ENCODE measurements around the gene UBA1.
A peak's percentile ranks its signal among the peaks of the same experiment; 100 is the strongest.

UBA1 gene

GRCh38 chrX:47224896-47225290 lies 31.3 kb downstream of the UBA1 start:
- no peak for DNase-seq (ENCODE audit: insufficient read length, low spot score)
- FAIRE-seq = no peak
- no peak for TF ChIP-seq POLR2A (IDR thresholded peaks at IDR 0.05; ENCODE audit: low read depth, low read length)
- no peak for TF ChIP-seq PAX5 (IDR thresholded peaks at IDR 0.05; ENCODE audit: insufficient read depth, low read length, severe bottlenecking)
- TF ChIP-seq POU2F2 (IDR thresholded peaks at IDR 0.05; ENCODE audit: low read depth, low read length) = no peak
- no peak for TF ChIP-seq POLR2AphosphoS5 (IDR thresholded peaks at IDR 0.05; ENCODE audit: low read depth, low read length)
- TF ChIP-seq TAF1 (IDR thresholded peaks at IDR 0.05; ENCODE audit: low read depth, low read length) = no peak
- no peak for TF ChIP-seq SPI1 (IDR thresholded peaks at IDR 0.05; ENCODE audit: low read depth, low read length)

DNA sequence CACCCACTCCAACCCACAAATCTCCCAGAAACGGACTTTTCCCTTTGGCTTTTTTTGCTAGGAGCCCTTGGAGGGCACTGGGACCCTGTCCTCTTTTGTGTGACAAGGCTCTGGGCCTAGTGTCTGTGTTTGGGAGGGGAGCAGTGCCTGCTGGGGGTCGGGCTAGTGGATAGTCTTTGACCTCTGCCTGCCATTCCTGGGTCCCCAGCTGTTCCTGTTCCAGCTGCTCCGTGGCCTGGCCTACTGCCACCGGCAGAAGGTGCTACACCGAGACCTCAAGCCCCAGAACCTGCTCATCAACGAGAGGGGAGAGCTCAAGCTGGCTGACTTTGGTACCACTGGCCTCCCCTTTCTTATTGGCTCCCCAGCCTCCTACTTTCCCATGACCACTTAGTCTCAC lies 32.4 kb downstream of the UBA1 start:
- no peak for FAIRE-seq

DNA sequence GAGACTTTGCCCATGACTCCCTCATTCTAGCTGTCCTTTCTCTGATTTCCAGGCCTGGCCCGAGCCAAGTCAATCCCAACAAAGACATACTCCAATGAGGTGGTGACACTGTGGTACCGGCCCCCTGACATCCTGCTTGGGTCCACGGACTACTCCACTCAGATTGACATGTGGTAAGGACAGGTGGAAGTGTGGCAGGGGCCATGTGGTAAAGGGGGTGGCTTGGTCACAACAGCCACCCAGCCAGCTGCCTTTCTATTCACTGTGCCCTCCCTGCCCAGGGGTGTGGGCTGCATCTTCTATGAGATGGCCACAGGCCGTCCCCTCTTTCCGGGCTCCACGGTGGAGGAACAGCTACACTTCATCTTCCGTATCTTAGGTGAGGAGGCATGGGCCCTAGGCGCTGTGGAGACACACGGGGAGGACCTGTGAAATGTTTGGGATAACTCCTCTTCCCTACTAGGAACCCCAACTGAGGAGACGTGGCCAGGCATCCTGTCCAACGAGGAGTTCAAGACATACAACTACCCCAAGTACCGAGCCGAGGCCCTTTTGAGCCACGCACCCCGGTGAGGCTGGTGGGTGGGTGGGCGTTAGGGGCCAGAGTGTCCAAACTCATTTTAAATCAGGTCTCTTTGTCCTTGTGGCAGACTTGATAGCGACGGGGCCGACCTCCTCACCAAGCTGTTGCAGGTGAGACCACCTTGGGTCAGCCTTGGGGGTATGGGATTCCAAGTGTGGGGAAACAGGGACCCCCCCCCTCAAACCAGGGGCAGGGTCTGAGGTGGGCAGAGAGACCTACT lies 33.1 kb downstream of the UBA1 start:
- DNase-seq (ENCODE audit: insufficient read length, low spot score) (no peak), FAIRE-seq (no peak)
- no peak for TF ChIP-seq POLR2A (IDR thresholded peaks at IDR 0.05; ENCODE audit: low read depth, low read length)
- no peak for TF ChIP-seq PAX5 (IDR thresholded peaks at IDR 0.05; ENCODE audit: insufficient read depth, low read length, severe bottlenecking)
- no peak for TF ChIP-seq POU2F2 (IDR thresholded peaks at IDR 0.05; ENCODE audit: low read depth, low read length)

More for the DNA sequence above, 32.4 kb downstream of the UBA1 start:
- no peak for DNase-seq (ENCODE audit: insufficient read length, low spot score)
- TF ChIP-seq POLR2AphosphoS5 (IDR thresholded peaks at IDR 0.05; ENCODE audit: low read depth, low read length) (no peak), POU2F2 (IDR thresholded peaks at IDR 0.05; ENCODE audit: low read depth, low read length) (no peak), SPI1 (IDR thresholded peaks at IDR 0.05; ENCODE audit: low read depth, low read length) (no peak), TAF1 (IDR thresholded peaks at IDR 0.05; ENCODE audit: low read depth, low read length) (no peak), PAX5 (IDR thresholded peaks at IDR 0.05; ENCODE audit: insufficient read depth, low read length, severe bottlenecking) (no peak), POLR2A (IDR thresholded peaks at IDR 0.05; ENCODE audit: low read depth, low read length) (no peak)

DNA sequence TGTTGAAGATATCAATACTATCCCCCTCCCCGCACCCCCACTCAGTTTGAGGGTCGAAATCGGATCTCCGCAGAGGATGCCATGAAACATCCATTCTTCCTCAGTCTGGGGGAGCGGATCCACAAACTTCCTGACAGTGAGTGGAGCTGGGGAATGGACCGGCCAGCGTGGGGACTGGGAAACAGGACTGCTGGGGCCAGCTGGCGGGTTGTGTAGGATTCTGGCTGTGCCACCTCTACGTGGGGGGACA lies 33.6 kb downstream of the UBA1 start:
- TF ChIP-seq SPI1 (IDR thresholded peaks at IDR 0.05; ENCODE audit: low read depth, low read length) (no peak), TAF1 (IDR thresholded peaks at IDR 0.05; ENCODE audit: low read depth, low read length) (no peak), POU2F2 (IDR thresholded peaks at IDR 0.05; ENCODE audit: low read depth, low read length) (no peak), POLR2AphosphoS5 (IDR thresholded peaks at IDR 0.05; ENCODE audit: low read depth, low read length) (no peak), POLR2A (IDR thresholded peaks at IDR 0.05; ENCODE audit: low read depth, low read length) (no peak), PAX5 (IDR thresholded peaks at IDR 0.05; ENCODE audit: insufficient read depth, low read length, severe bottlenecking) (no peak)
- DNase-seq (ENCODE audit: insufficient read length, low spot score) = no peak
- no peak for FAIRE-seq

DNA sequence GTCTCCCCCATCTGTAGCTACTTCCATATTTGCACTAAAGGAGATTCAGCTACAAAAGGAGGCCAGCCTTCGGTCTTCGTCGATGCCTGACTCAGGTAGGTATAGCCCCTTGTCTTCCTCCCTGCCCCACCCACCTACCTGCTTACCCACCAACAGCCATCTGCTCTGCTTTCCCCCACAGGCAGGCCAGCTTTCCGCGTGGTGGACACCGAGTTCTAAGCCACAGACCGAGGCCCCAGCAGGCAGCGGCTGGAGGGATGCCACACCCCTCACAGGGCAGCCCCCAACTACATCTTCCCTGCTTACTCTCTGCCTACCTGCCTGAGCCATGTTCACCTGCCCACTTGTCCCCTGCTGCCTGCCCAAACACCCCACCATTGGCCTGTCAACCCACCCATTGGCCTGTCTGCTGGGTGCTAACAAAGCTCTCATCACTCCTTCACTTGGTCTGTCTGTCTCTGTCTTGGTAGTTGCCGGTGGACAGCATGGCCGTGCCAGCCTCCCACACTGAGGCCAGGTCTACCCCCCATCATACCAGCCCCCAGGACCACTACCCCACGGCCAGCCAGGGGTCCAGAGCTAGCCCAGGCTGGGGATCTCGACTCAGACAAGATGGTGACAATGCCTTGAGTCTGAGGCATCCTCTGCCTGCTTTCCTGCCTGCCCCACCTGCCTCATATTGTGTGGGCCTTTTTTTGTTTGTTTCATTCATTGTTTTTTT lies 35.1 kb downstream of the UBA1 start:
- DNase-seq (ENCODE audit: insufficient read length, low spot score) = no peak
- no peak for TF ChIP-seq SPI1 (IDR thresholded peaks at IDR 0.05; ENCODE audit: low read depth, low read length)
- no peak for TF ChIP-seq POLR2AphosphoS5 (IDR thresholded peaks at IDR 0.05; ENCODE audit: low read depth, low read length)
- no peak for TF ChIP-seq POLR2A (IDR thresholded peaks at IDR 0.05; ENCODE audit: low read depth, low read length)
- no peak for TF ChIP-seq TAF1 (IDR thresholded peaks at IDR 0.05; ENCODE audit: low read depth, low read length)
- no peak for TF ChIP-seq PAX5 (IDR thresholded peaks at IDR 0.05; ENCODE audit: insufficient read depth, low read length, severe bottlenecking)
- TF ChIP-seq POU2F2 (IDR thresholded peaks at IDR 0.05; ENCODE audit: low read depth, low read length) = no peak

GRCh38 chrX:47229427-47229826 lies 35.8 kb downstream of the UBA1 start:
- TF ChIP-seq SPI1 (IDR thresholded peaks at IDR 0.05; ENCODE audit: low read depth, low read length) (no peak), POLR2AphosphoS5 (IDR thresholded peaks at IDR 0.05; ENCODE audit: low read depth, low read length) (no peak), PAX5 (IDR thresholded peaks at IDR 0.05; ENCODE audit: insufficient read depth, low read length, severe bottlenecking) (no peak), POLR2A (IDR thresholded peaks at IDR 0.05; ENCODE audit: low read depth, low read length) (no peak), TAF1 (IDR thresholded peaks at IDR 0.05; ENCODE audit: low read depth, low read length) (no peak), POU2F2 (IDR thresholded peaks at IDR 0.05; ENCODE audit: low read depth, low read length) (no peak)

More for the DNA sequence above, 35.1 kb downstream of the UBA1 start:
- no peak for FAIRE-seq

DNA sequence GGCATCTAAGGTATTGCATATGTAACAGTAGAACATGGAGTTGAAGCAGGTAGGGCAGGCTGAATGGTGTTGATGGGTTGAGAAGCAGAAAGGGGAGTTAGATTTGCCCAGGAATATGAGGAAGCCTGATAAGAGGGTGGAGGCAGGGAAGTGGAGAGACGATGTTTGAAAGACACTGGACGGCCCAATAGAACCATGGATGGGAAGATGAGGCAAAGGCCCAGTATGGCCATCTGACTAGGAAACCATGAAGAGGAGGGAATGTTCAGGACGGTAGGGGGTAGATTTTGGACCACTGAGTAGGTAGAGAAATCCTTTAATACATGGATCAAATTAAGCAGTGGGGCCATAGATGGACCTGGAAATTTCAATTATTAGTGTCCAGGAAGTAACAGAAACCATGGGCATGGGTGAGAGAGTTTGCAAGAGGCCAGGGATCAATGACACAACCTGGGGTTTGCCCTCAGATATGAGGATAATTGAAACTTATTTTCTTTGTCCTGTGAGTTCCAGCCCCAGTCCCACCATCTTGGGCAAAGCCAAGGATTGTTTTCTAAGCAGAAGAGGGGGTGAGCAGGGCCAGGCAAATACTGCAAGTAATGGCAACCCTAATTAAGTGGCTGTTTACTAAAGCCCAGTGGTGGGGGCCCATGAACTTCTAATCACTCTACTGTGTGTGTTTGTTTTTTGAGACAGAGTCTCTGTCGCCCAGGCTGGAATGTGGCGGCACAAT lies 36.7 kb downstream of the UBA1 start:
- TF ChIP-seq TAF1 (IDR thresholded peaks at IDR 0.05; ENCODE audit: low read depth, low read length) (no peak), POU2F2 (IDR thresholded peaks at IDR 0.05; ENCODE audit: low read depth, low read length) (no peak), SPI1 (IDR thresholded peaks at IDR 0.05; ENCODE audit: low read depth, low read length) (no peak), POLR2AphosphoS5 (IDR thresholded peaks at IDR 0.05; ENCODE audit: low read depth, low read length) (peak; percentile 61), PAX5 (IDR thresholded peaks at IDR 0.05; ENCODE audit: insufficient read depth, low read length, severe bottlenecking) (no peak), POLR2A (IDR thresholded peaks at IDR 0.05; ENCODE audit: low read depth, low read length) (peak; percentile 55)
- FAIRE-seq (no peak), DNase-seq (ENCODE audit: insufficient read length, low spot score) (no peak)

More at GRCh38 chrX:47229427-47229826, 35.8 kb downstream of the UBA1 start:
- FAIRE-seq (no peak), DNase-seq (ENCODE audit: insufficient read length, low spot score) (no peak)

DNA sequence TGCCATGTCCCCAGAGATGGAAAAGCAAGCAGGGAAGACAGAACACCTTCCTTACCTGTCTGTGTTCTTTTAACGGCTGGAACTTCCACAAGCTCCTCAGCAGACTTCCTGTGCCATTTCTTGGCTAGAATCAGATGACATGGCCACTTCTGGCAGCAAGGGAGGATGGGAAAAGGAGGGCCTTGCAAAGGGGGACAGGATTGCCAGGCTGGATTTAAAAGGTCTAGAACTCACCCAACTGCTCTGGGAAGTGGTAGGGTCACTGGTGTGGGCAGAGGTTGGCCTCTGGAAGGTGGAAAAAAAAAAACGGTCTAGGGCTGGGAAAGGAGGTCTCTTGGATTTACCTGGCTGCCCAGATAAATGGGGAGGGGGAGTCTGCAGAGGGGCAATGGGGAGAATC lies 37.5 kb downstream of the UBA1 start:
- TF ChIP-seq SPI1 (IDR thresholded peaks at IDR 0.05; ENCODE audit: low read depth, low read length) = no peak
- no peak for TF ChIP-seq PAX5 (IDR thresholded peaks at IDR 0.05; ENCODE audit: insufficient read depth, low read length, severe bottlenecking)
- TF ChIP-seq POLR2A (IDR thresholded peaks at IDR 0.05; ENCODE audit: low read depth, low read length) = no peak
- no peak for TF ChIP-seq POU2F2 (IDR thresholded peaks at IDR 0.05; ENCODE audit: low read depth, low read length)
- no peak for TF ChIP-seq TAF1 (IDR thresholded peaks at IDR 0.05; ENCODE audit: low read depth, low read length)
- TF ChIP-seq POLR2AphosphoS5 (IDR thresholded peaks at IDR 0.05; ENCODE audit: low read depth, low read length) = no peak; the same call in 1 of the 2 replicates
- no peak for FAIRE-seq
- DNase-seq (ENCODE audit: insufficient read length, low spot score) = no peak
